H9 (cell line): Measurements from ENCODE around the gene TSPOAP1. TPM values are rescaled to one million over a fixed set of nuclear protein-coding genes. Genes with fewer than 3 reads are reported as not detected.

Source experiments
- DNase-seq: peaks from one replicate; pipeline ENCODE4 v3.0.0-alpha.2; 2017
- H2AFZ ChIP-seq: one replicate; pipeline ENCODE4 v1.6.1; 2013; ENCODE audit warnings: mild to moderate bottlenecking, low read length, control low read depth, moderate library complexity
- H2AK5ac ChIP-seq: 2 replicates; pipeline ENCODE4 v1.6.1; 2013; ENCODE audit warnings: low read length, control low read depth, mixed read lengths; ENCODE audit not compliant: insufficient read length
- H2BK120ac ChIP-seq: one replicate; pipeline ENCODE4 v1.6.1; 2013; ENCODE audit warnings: low read depth, mild to moderate bottlenecking, low read length, control low read depth, inconsistent platforms; ENCODE audit not compliant: poor library complexity, severe bottlenecking
- H2BK12ac ChIP-seq: 2 replicates; pipeline ENCODE4 v1.6.1; 2013; ENCODE audit warnings: low read length, control low read depth, mixed read lengths, low read depth; ENCODE audit not compliant: insufficient read length
- H2BK15ac ChIP-seq: 2 replicates; pipeline ENCODE4 v1.6.1; 2013; ENCODE audit warnings: low read depth, low read length, control low read depth
- H2BK20ac ChIP-seq: one replicate; pipeline ENCODE4 v1.6.1; 2013; ENCODE audit warnings: low read depth, mild to moderate bottlenecking, low read length, control low read depth, inconsistent platforms; ENCODE audit not compliant: poor library complexity, severe bottlenecking
- H2BK5ac ChIP-seq: 2 replicates; pipeline ENCODE4 v1.6.1; 2013; ENCODE audit warnings: low read length, control low read depth, mixed read lengths; ENCODE audit not compliant: insufficient read length
- H3K14ac ChIP-seq: 2 replicates; pipeline ENCODE4 v1.6.1; 2013; ENCODE audit warnings: low read length, control low read depth; ENCODE audit not compliant: insufficient read depth
- H3K18ac ChIP-seq: 2 replicates; pipeline ENCODE4 v1.6.1; 2013; ENCODE audit warnings: low read depth, mild to moderate bottlenecking, mixed read lengths, low read length, control low read depth; ENCODE audit not compliant: insufficient read length
- H3K23ac ChIP-seq: 2 replicates; pipeline ENCODE4 v1.6.1; 2013; ENCODE audit warnings: low read length, control low read depth, mixed read lengths, low read depth; ENCODE audit not compliant: insufficient read length
- H3K23me2 ChIP-seq: 2 replicates; pipeline ENCODE4 v1.6.1; 2013; ENCODE audit warnings: low read depth, mild to moderate bottlenecking, mixed read lengths, low read length, control low read depth; ENCODE audit not compliant: insufficient read length, poor library complexity, severe bottlenecking
- H3K27ac ChIP-seq: 2 replicates; pipeline ENCODE4 v1.5.1; 2013; ENCODE audit warnings: low read length, control low read depth, mixed read lengths, low read depth; ENCODE audit not compliant: insufficient read length
- H3K27me3 ChIP-seq: 2 replicates; pipeline ENCODE4 v1.6.1; 2013; ENCODE audit warnings: low read length, control low read depth, inconsistent platforms; ENCODE audit not compliant: insufficient read depth
- H3K4ac ChIP-seq: 2 replicates; pipeline ENCODE4 v1.6.1; 2013; ENCODE audit warnings: low read depth, mild to moderate bottlenecking, control low read depth, inconsistent platforms, low read length, moderate library complexity
- H3K4me1 ChIP-seq: 2 replicates; pipeline ENCODE4 v1.6.1; 2013; ENCODE audit warnings: low read length, control low read depth, inconsistent platforms; ENCODE audit not compliant: insufficient read depth
- H3K4me2 ChIP-seq: 2 replicates; pipeline ENCODE4 v1.6.1; 2013; ENCODE audit warnings: low read length, control low read depth, mixed read lengths; ENCODE audit not compliant: insufficient read length, insufficient read depth
- H3K56ac ChIP-seq: 2 replicates; pipeline ENCODE4 v1.6.1; 2013; ENCODE audit warnings: low read depth, mild to moderate bottlenecking, mixed read lengths, low read length, control low read depth; ENCODE audit not compliant: insufficient read length
- H3K79me1 ChIP-seq: 2 replicates; pipeline ENCODE4 v1.6.1; 2013; ENCODE audit warnings: low read depth, mild to moderate bottlenecking, moderate library complexity, low read length, control low read depth, inconsistent platforms; ENCODE audit not compliant: insufficient read depth, poor library complexity, severe bottlenecking
- H3K79me2 ChIP-seq: 2 replicates; pipeline ENCODE4 v1.6.1; 2013; ENCODE audit warnings: low read length, control low read depth, inconsistent platforms; ENCODE audit not compliant: insufficient read depth
- H3K9ac ChIP-seq: 2 replicates; pipeline ENCODE4 v1.6.1; 2013; ENCODE audit warnings: low read length, control low read depth, mixed read lengths; ENCODE audit not compliant: insufficient read length; ENCODE audit errors: extremely low read depth
- H3K9me3 ChIP-seq: one replicate; pipeline ENCODE4 v1.6.1; 2013; ENCODE audit warnings: low read depth, low read length, inconsistent platforms; ENCODE audit not compliant: control insufficient read depth
- H3T11ph ChIP-seq: one replicate; pipeline ENCODE4 v1.6.1; 2013; ENCODE audit warnings: mild to moderate bottlenecking, low read length, control low read depth, inconsistent platforms
- H4K20me1 ChIP-seq: one replicate; pipeline ENCODE4 v1.6.1; 2013; ENCODE audit not compliant: control insufficient read depth, insufficient read length, insufficient read depth
- H4K5ac ChIP-seq: 2 replicates; pipeline ENCODE4 v1.6.1; 2013; ENCODE audit warnings: low read depth, mild to moderate bottlenecking, mixed read lengths, low read length, control low read depth; ENCODE audit not compliant: insufficient read length
- H4K8ac ChIP-seq: replicated peaks from 2 replicates; pipeline ENCODE4 v1.6.1; 2013; ENCODE audit warnings: low read length, control low read depth, mixed read lengths, low read depth; ENCODE audit not compliant: insufficient read length
- H4K91ac ChIP-seq: 2 replicates; pipeline ENCODE4 v1.6.1; 2013; ENCODE audit warnings: low read depth, mild to moderate bottlenecking, moderate library complexity, mixed read lengths, low read length, control low read depth; ENCODE audit not compliant: insufficient read length
- H3K27ac Mint-ChIP-seq, 3 experiments: 2 replicates in 2 of 3; 3 replicates in 1 of 3; pipeline ENCODE4 v1.8.0; 2020 to 2021; ENCODE audit warnings: mixed read lengths in 3 of 3, mild to moderate bottlenecking in 1 of 3, moderate library complexity in 1 of 3
- H3K27me3 Mint-ChIP-seq: 2 replicates; pipeline ENCODE4 v1.8.0; 2021; ENCODE audit warnings: low read depth, mild to moderate bottlenecking, moderate library complexity, mixed read lengths
- H3K36me3 Mint-ChIP-seq, 3 experiments: 2 replicates in 2 of 3; 3 replicates in 1 of 3; pipeline ENCODE4 v1.8.0; 2020 to 2021; ENCODE audit warnings: low read depth in 3 of 3, mixed read lengths in 3 of 3; ENCODE audit not compliant: insufficient read depth in 1 of 3
- H3K4me1 Mint-ChIP-seq, 2 experiments: 2 replicates each; pipeline ENCODE4 v1.8.0; 2020; ENCODE audit warnings: mixed read lengths in 2 of 2
- H3K4me3 Mint-ChIP-seq, 2 experiments: 2 replicates in 1 of 2; 3 replicates in 1 of 2; pipeline ENCODE4 v1.8.0; 2020 to 2021; ENCODE audit warnings: mild to moderate bottlenecking in 2 of 2, mixed read lengths in 2 of 2, moderate library complexity in 1 of 2
- H3K9me3 Mint-ChIP-seq, 2 experiments: 2 replicates in 1 of 2; 3 replicates in 1 of 2; pipeline ENCODE4 v1.8.0; 2020; ENCODE audit warnings: mild to moderate bottlenecking in 2 of 2, mixed read lengths in 2 of 2, moderate library complexity in 1 of 2
- total RNA-seq: library from RNA; stranded (reverse); gene quantifications from 2 replicates; pipeline ENCODE4 v1.2.1, GENCODE V29; 2021
- TF ChIP-seq, protein P1 (sequence below): fragments of 200-600 bp; sonication (generic); conservative IDR thresholded peaks from 3 replicates; pipeline ENCODE4 v1.8.0; 2021; ENCODE audit warnings: antibody characterized with exemption, mild to moderate bottlenecking

The TSPOAP1 gene
- total RNA-seq, 1 experiment from 2014 or later: 17.3 TPM

DNA sequence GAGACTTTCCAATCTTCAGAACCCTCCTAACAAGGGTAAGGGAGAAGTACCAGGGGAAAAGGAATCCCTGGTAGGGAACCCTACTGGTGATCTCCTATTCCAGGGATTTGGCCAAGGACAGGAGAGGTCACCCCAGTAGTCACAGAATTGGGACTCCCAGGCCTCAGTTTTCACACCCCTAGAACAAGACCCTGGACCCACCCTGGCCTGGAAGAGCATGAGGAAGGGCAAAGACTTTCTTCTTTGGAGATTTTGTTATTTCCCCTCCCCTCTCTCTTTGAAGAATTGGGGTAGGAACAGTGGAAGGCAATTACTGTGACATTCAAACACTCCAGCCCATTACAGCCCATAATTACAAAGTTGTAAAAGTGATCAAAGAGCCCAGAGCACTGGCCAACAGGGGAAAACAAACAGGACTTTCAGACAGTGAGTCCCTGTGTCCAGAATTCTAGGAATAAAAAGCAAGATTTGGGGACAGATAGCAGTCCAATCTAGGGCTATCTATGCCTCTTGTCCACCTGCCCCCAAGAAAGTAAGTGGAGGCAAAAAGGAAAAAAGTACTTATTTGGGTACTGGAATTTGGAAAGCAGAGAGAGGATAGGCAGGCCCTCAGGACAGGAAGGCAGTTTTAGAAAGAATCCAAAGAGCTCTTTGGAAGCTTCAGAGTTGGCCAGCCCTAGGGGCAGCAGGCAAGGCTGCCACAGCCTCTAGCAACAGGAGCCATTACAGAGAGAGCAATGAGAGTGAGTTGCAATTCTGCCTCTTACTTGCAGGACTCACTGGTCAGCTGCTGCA is 36.8 kb upstream of the TSPOAP1 start:
- no peaks in the 10 kb centered on the region for H4K20me1 ChIP-seq
- H3K4me1 Mint-ChIP-seq: peaks cover 14 to 19% of the 10 kb centered on the region in 2 experiments
- H3K23ac ChIP-seq: no peak overlapping the region
- no peaks in the 10 kb centered on the region; a peak in 1 of 7 replicates for H3K36me3 Mint-ChIP-seq
- H3K14ac ChIP-seq: no peak overlapping the region
- no peak overlapping the region for H3K18ac ChIP-seq
- H3K4me2 ChIP-seq: no peak overlapping the region
- H3K79me1 ChIP-seq: no peaks in the 10 kb centered on the region
- H3K9ac ChIP-seq: no peak overlapping the region
- TF ChIP-seq, protein P1, sequence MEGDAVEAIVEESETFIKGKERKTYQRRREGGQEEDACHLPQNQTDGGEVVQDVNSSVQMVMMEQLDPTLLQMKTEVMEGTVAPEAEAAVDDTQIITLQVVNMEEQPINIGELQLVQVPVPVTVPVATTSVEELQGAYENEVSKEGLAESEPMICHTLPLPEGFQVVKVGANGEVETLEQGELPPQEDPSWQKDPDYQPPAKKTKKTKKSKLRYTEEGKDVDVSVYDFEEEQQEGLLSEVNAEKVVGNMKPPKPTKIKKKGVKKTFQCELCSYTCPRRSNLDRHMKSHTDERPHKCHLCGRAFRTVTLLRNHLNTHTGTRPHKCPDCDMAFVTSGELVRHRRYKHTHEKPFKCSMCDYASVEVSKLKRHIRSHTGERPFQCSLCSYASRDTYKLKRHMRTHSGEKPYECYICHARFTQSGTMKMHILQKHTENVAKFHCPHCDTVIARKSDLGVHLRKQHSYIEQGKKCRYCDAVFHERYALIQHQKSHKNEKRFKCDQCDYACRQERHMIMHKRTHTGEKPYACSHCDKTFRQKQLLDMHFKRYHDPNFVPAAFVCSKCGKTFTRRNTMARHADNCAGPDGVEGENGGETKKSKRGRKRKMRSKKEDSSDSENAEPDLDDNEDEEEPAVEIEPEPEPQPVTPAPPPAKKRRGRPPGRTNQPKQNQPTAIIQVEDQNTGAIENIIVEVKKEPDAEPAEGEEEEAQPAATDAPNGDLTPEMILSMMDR: no peak
- H2BK120ac ChIP-seq: no peak overlapping the region
- no peak overlapping the region for H2BK5ac ChIP-seq
- peaks cover 5% of the 10 kb centered on the region for H3K27me3 Mint-ChIP-seq
- no peaks in the 10 kb centered on the region for H3K9me3 ChIP-seq
- no peaks in the 10 kb centered on the region for H3K23me2 ChIP-seq
- no peak overlapping the region for H3K56ac ChIP-seq
- H3K27ac ChIP-seq: no peak overlapping the region
- no peak overlapping the region for H3K27ac Mint-ChIP-seq
- no peak overlapping the region for H3K4me3 Mint-ChIP-seq
- no peaks in the 10 kb centered on the region for H3K9me3 Mint-ChIP-seq
- H2BK12ac ChIP-seq: no peak overlapping the region
- H3K4me1 ChIP-seq: no peaks in the 10 kb centered on the region; the same call in 1 of the 2 replicates
- H2BK20ac ChIP-seq: no peak overlapping the region
- no peak overlapping the region for H2AFZ ChIP-seq
- no peak overlapping the region for H3T11ph ChIP-seq
- no peak overlapping the region for H3K4ac ChIP-seq
- no peak for DNase-seq
- H4K5ac ChIP-seq: no peak overlapping the region
- H4K91ac ChIP-seq: no peak overlapping the region
- no peak overlapping the region for H2AK5ac ChIP-seq
- no peaks in the 10 kb centered on the region for H3K27me3 ChIP-seq
- H4K8ac ChIP-seq: no peak overlapping the region
- H2BK15ac ChIP-seq: no peak overlapping the region
- H3K79me2 ChIP-seq: no peaks in the 10 kb centered on the region
